GM19035 (cell line): ENCODE measurements around the gene EIF2D.

Experiments used
- ATAC-seq: cut with Tn5 transposase; IDR thresholded peaks from one replicate; pipeline ENCODE4 v1.9.1; 2021; ENCODE audit not compliant: unreplicated experiment

EIF2D gene

GRCh38 chr1:206573762-206574161, 38.5 kb downstream of the EIF2D start:
- no peak for ATAC-seq

GRCh38 chr1:206573319-206573718, 38.9 kb downstream of the EIF2D start:
- ATAC-seq: no peak

GRCh38 chr1:206572835-206573234, 39.4 kb downstream of the EIF2D start:
- no peak for ATAC-seq

- ATAC-seq: no peak
These were observed 41.7 kb downstream of the EIF2D start for GRCh38 chr1:206570529-206570928.

- ATAC-seq: no peak
These were observed 42.7 kb downstream of the EIF2D start for GRCh38 chr1:206569556-206569955.

- ATAC-seq: no peak
These were observed 43.4 kb downstream of the EIF2D start for GRCh38 chr1:206568779-206569352.

- ATAC-seq: no peak
These were observed 44.0 kb downstream of the EIF2D start for GRCh38 chr1:206568256-206568655.

GRCh38 chr1:206566999-206567398, 45.3 kb downstream of the EIF2D start:
- no peak for ATAC-seq

GRCh38 chr1:206565995-206566394, 46.3 kb downstream of the EIF2D start:
- ATAC-seq: no peak

GRCh38 chr1:206563367-206564207, 48.7 kb downstream of the EIF2D start:
- ATAC-seq: peak; percentile 43

- no peak for ATAC-seq
These were observed 52.1 kb downstream of the EIF2D start for GRCh38 chr1:206560007-206560716.

GRCh38 chr1:206559672-206559995, 52.6 kb downstream of the EIF2D start:
- ATAC-seq: no peak

GRCh38 chr1:206558794-206559671, 53.2 kb downstream of the EIF2D start:
- ATAC-seq: no peak

- ATAC-seq: no peak
These were observed 54.4 kb downstream of the EIF2D start for GRCh38 chr1:206557636-206558473.

- ATAC-seq: peak; percentile 51
These were observed 55.3 kb downstream of the EIF2D start for GRCh38 chr1:206556750-206557635.

- peak; percentile 13 for ATAC-seq
These were observed 56.1 kb downstream of the EIF2D start for GRCh38 chr1:206556047-206556749.

GRCh38 chr1:206555473-206555935, 56.8 kb downstream of the EIF2D start:
- ATAC-seq: no peak

GRCh38 chr1:206554701-206555472, 57.4 kb downstream of the EIF2D start:
- ATAC-seq: no peak
